HEK293 (cell line): ENCODE measurements around the gene TRAK1.

Experiments
- CTCF ChIA-PET: fragments of 350-600 bp; formaldehyde crosslinking; extraction: SDS; loops from one replicate; lab custom pipeline; 2021; ENCODE audit warnings: antibody characterized with exemption; lab: Yijun Ruan, JAX
- POLR2A ChIA-PET: fragments of 300-600 bp; formaldehyde crosslinking; extraction: SDS; loops from one replicate; lab custom pipeline; 2020; ENCODE audit warnings: antibody characterized with exemption, inconsistent platforms; lab: Yijun Ruan, JAX
- H3K27ac ChIP-seq: fragments of 200-500 bp; sonication (Bioruptor generic); 2 replicates; pipeline ENCODE4 v1.5.1; 2014; ENCODE audit warnings: low read depth, low read length, control low read depth, inconsistent platforms; ENCODE audit errors: extremely low read depth
- H3K36me3 ChIP-seq, 2 experiments: fragments of 200-500 bp in 1 of 2; sonication (Bioruptor generic) in 1 of 2; 1 replicate in 1 of 2; 2 replicates in 1 of 2; pipeline ENCODE4 v1.5.1; 2014 to 2017; ENCODE audit warnings: inconsistent platforms in 2 of 2, low read length in 2 of 2; ENCODE audit not compliant: control insufficient read depth in 2 of 2, insufficient read depth in 1 of 2
- H3K4me1 ChIP-seq: fragments of 200-500 bp; sonication (Bioruptor generic); 2 replicates; pipeline ENCODE4 v1.5.1; 2014; ENCODE audit warnings: mild to moderate bottlenecking, low read length, inconsistent platforms; ENCODE audit not compliant: control insufficient read depth, insufficient read depth
- H3K4me3 ChIP-seq: 2 replicates; pipeline ENCODE4 v1.5.1; 2011; ENCODE audit warnings: low read depth, mild to moderate bottlenecking, control low read depth, low read length, moderate library complexity
- H3K9me3 ChIP-seq: fragments of 200-500 bp; sonication (Bioruptor generic); 2 replicates; pipeline ENCODE4 v1.5.1; 2014; ENCODE audit warnings: low read depth, low read length, inconsistent platforms; ENCODE audit not compliant: control insufficient read depth, insufficient read depth
- ATF2 ChIP-seq: fragments of 450-650 bp; formaldehyde crosslinking; IDR thresholded peaks from 2 replicates; pipeline ENCODE4 v1.5.1; 2016; ENCODE audit warnings: missing biosample characterization, missing genetic modification characterization, low read depth
- BCL11B ChIP-seq: fragments of 450-650 bp; formaldehyde crosslinking; IDR thresholded peaks from 2 replicates; pipeline ENCODE4 v1.5.1; 2016; ENCODE audit warnings: low read depth, missing biosample characterization, missing genetic modification characterization
- CTCF ChIP-seq: fragments of 450-650 bp; formaldehyde crosslinking; IDR thresholded peaks from 2 replicates; pipeline ENCODE4 v1.5.1; 2016; ENCODE audit warnings: missing biosample characterization, missing genetic modification characterization
- FEZF1 ChIP-seq: fragments of 450-650 bp; formaldehyde crosslinking; IDR thresholded peaks from 2 replicates; pipeline ENCODE4 v1.5.1; 2016; ENCODE audit warnings: missing biosample characterization, missing genetic modification characterization
- MYNN ChIP-seq: fragments of 450-650 bp; formaldehyde crosslinking; IDR thresholded peaks from 2 replicates; pipeline ENCODE4 v1.5.1; 2016; ENCODE audit warnings: missing biosample characterization, missing genetic modification characterization, borderline replicate concordance
- PRDM10 ChIP-seq: fragments of 450-650 bp; formaldehyde crosslinking; IDR thresholded peaks from 2 replicates; pipeline ENCODE4 v1.5.1; 2016; ENCODE audit warnings: missing biosample characterization, missing genetic modification characterization
- RBAK ChIP-seq: fragments of 450-650 bp; formaldehyde crosslinking; IDR thresholded peaks from 2 replicates; pipeline ENCODE4 v1.5.1; 2016; ENCODE audit warnings: missing biosample characterization, missing genetic modification characterization
- SALL2 ChIP-seq: fragments of 450-650 bp; formaldehyde crosslinking; IDR thresholded peaks from 2 replicates; pipeline ENCODE4 v1.5.0; 2017; ENCODE audit warnings: missing biosample characterization, mild to moderate bottlenecking, missing genetic modification characterization, borderline replicate concordance
- ZBTB8A ChIP-seq: fragments of 450-650 bp; formaldehyde crosslinking; IDR thresholded peaks from 2 replicates; pipeline ENCODE4 v1.5.1; 2016; ENCODE audit warnings: missing biosample characterization, missing genetic modification characterization
- ZNF112 ChIP-seq: fragments of 450-650 bp; formaldehyde crosslinking; IDR thresholded peaks from 2 replicates; pipeline ENCODE4 v1.5.0; 2017; ENCODE audit warnings: missing biosample characterization, missing genetic modification characterization
- ZNF302 ChIP-seq: fragments of 450-650 bp; formaldehyde crosslinking; IDR thresholded peaks from 2 replicates; pipeline ENCODE4 v1.5.1; 2016; ENCODE audit warnings: missing biosample characterization, missing genetic modification characterization, low read depth
- ZNF37A ChIP-seq: fragments of 450-650 bp; IDR thresholded peaks from 2 replicates; pipeline ENCODE4 v1.5.1; 2018; ENCODE audit warnings: missing biosample characterization, missing genetic modification characterization
- ZNF394 ChIP-seq: fragments of 450-650 bp; formaldehyde crosslinking; IDR thresholded peaks from 2 replicates; pipeline ENCODE4 v1.5.1; 2016; ENCODE audit warnings: missing biosample characterization, missing genetic modification characterization, mild to moderate bottlenecking, moderate library complexity, borderline replicate concordance
- ZNF433 ChIP-seq: fragments of 450-650 bp; formaldehyde crosslinking; IDR thresholded peaks from 2 replicates; pipeline ENCODE4 v1.5.1; 2016; ENCODE audit warnings: missing biosample characterization, missing genetic modification characterization, low read depth
- ZNF518A ChIP-seq: fragments of 450-650 bp; formaldehyde crosslinking; conservative IDR thresholded peaks from 2 replicates; pipeline ENCODE4 v1.5.1; 2016; ENCODE audit warnings: low read depth, missing biosample characterization, missing genetic modification characterization
- ZNF530 ChIP-seq: fragments of 450-650 bp; formaldehyde crosslinking; IDR thresholded peaks from 2 replicates; pipeline ENCODE4 v1.5.1; 2016; ENCODE audit warnings: low read depth, missing biosample characterization, missing genetic modification characterization
- ZNF560 ChIP-seq: fragments of 450-650 bp; formaldehyde crosslinking; IDR thresholded peaks from 2 replicates; pipeline ENCODE4 v1.5.1; 2017; ENCODE audit warnings: missing biosample characterization, missing genetic modification characterization, borderline replicate concordance
- ZNF645 ChIP-seq: fragments of 450-650 bp; formaldehyde crosslinking; IDR thresholded peaks from 2 replicates; pipeline ENCODE4; 2016; ENCODE audit warnings: missing biosample characterization, missing genetic modification characterization
- ZNF658 ChIP-seq: fragments of 450-650 bp; formaldehyde crosslinking; IDR thresholded peaks from 2 replicates; pipeline ENCODE4; 2016; ENCODE audit warnings: missing biosample characterization, missing genetic modification characterization
- ZNF785 ChIP-seq: fragments of 450-650 bp; formaldehyde crosslinking; IDR thresholded peaks from 2 replicates; pipeline ENCODE4 v1.5.1; 2016; ENCODE audit warnings: missing biosample characterization, missing genetic modification characterization

Gene TRAK1

GRCh38 chr3:42250761-42251160 is 159.6 kb downstream of the TRAK1 start (continued):
- peak; percentile 66; the same call in 1 of the 2 replicates for TF ChIP-seq ZNF518A (tag by site-specific recombination)
- TF ChIP-seq ZNF785 (tag by site-specific recombination): no peak
- peak; percentile 24; the same call in 1 of the 2 replicates for TF ChIP-seq ZBTB8A (tag by site-specific recombination)
- TF ChIP-seq ZNF394 (tag by site-specific recombination): peak; percentile 60; the same call in 1 of the 2 replicates

- CTCF ChIA-PET: interaction anchor here (0.6 kb wide), 1 partner anchor 45 kb away, joined by 4 read pairs; no protein-coding TSS in a partner anchor
- H3K4me1 ChIP-seq: no peaks in the 10 kb centered on the region
- no peaks in the 10 kb centered on the region for H3K9me3 ChIP-seq
- no peak overlapping the region for H3K4me3 ChIP-seq
- H3K36me3 ChIP-seq: no peaks in the 10 kb centered on the region
- no peak for TF ChIP-seq ZNF560
- TF ChIP-seq ZNF645 (tag by site-specific recombination): no peak
- TF ChIP-seq ZNF302: no peak
- no peak for TF ChIP-seq BCL11B (tag by site-specific recombination)
- no peak for TF ChIP-seq ZNF658 (tag by site-specific recombination)
- no peak for TF ChIP-seq ZNF112 (tag by site-specific recombination)
- TF ChIP-seq SALL2 (tag by site-specific recombination): no peak
- TF ChIP-seq CTCF (tag by site-specific recombination): no peak
- no peak for TF ChIP-seq MYNN (tag by site-specific recombination)
- POLR2A ChIA-PET: no interaction called here
- H3K27ac ChIP-seq: no peak overlapping the region
These were observed 163.4 kb downstream of the TRAK1 start for GRCh38 chr3:42254566-42254965.

- POLR2A ChIA-PET: no interaction called here
- H3K27ac ChIP-seq: no peak overlapping the region
- no peaks in the 10 kb centered on the region for H3K36me3 ChIP-seq
- H3K4me1 ChIP-seq: no peaks in the 10 kb centered on the region
- no peak overlapping the region for H3K4me3 ChIP-seq
- CTCF ChIA-PET: interaction anchor here (0.6 kb wide), 1 partner anchor 291 kb away, joined by 3 read pairs; no protein-coding TSS in a partner anchor
- no peaks in the 10 kb centered on the region for H3K9me3 ChIP-seq
- no peak for TF ChIP-seq ZNF37A (tag by site-specific recombination)
- TF ChIP-seq ZNF433: no peak
- no peak for TF ChIP-seq PRDM10 (tag by site-specific recombination)
- no peak for TF ChIP-seq FEZF1 (tag by site-specific recombination)
- TF ChIP-seq RBAK (tag by site-specific recombination): no peak
- no peak for TF ChIP-seq ZNF530 (tag by site-specific recombination)
- TF ChIP-seq ATF2: no peak
- TF ChIP-seq, all 188 proteins: peak for 0
These were observed 165.1 kb downstream of the TRAK1 start for GRCh38 chr3:42256135-42256819.
